ENCODE measurements around the gene LCE3C.

DNA sequence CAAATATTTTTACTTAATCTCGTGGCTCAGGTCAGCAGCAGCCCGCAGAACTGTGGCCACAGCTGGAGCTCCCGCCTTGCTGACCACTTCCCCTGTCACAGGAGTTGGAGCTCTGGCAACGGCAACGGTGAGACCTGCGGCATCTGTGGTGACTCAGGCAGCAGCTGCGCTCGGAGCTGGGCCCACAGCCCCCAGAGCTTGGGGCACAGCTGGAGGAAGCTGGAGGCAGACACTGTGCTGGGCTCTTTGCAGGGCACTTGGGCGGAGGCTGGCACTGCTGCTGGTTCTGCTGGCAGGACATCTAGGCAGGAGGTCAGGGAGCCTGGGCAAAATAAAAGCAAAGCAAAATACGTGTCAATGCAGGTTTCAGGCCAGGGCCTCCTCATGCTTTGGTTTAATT, 22.8 kb downstream of the LCE3C start, which contains the start of gene LCE3A:
- TF ChIP-seq, protein P1, sequence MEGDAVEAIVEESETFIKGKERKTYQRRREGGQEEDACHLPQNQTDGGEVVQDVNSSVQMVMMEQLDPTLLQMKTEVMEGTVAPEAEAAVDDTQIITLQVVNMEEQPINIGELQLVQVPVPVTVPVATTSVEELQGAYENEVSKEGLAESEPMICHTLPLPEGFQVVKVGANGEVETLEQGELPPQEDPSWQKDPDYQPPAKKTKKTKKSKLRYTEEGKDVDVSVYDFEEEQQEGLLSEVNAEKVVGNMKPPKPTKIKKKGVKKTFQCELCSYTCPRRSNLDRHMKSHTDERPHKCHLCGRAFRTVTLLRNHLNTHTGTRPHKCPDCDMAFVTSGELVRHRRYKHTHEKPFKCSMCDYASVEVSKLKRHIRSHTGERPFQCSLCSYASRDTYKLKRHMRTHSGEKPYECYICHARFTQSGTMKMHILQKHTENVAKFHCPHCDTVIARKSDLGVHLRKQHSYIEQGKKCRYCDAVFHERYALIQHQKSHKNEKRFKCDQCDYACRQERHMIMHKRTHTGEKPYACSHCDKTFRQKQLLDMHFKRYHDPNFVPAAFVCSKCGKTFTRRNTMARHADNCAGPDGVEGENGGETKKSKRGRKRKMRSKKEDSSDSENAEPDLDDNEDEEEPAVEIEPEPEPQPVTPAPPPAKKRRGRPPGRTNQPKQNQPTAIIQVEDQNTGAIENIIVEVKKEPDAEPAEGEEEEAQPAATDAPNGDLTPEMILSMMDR (IDR thresholded peaks at IDR 0.05) = no peak
- TF ChIP-seq POLR2AphosphoS5 (IDR thresholded peaks at IDR 0.05; ENCODE audit: low read depth, low read length) (no peak), REST (IDR thresholded peaks at IDR 0.05; ENCODE audit: low read depth, low read length) (no peak), GABPA (IDR thresholded peaks at IDR 0.05; ENCODE audit: low read depth) (no peak), YY1 (IDR thresholded peaks at IDR 0.05; ENCODE audit: low read depth) (no peak), EP300 (IDR thresholded peaks at IDR 0.05; ENCODE audit: borderline replicate concordance in 1 of 2, low read depth in 1 of 2, low read length in 1 of 2) (no peak), TAF1 (IDR thresholded peaks at IDR 0.05; ENCODE audit: borderline replicate concordance, low read depth, low read length) (no peak), USF2 (IDR thresholded peaks at IDR 0.05; ENCODE audit: borderline replicate concordance, low read depth, low read length) (no peak), RFX5 (IDR thresholded peaks at IDR 0.05; ENCODE audit: low read length) (no peak), MAX (IDR thresholded peaks at IDR 0.05; ENCODE audit: low read depth) (no peak), JUND (IDR thresholded peaks at IDR 0.05) (no peak), EZH2phosphoT487 (IDR thresholded peaks at IDR 0.05; ENCODE audit: borderline replicate concordance, low read depth) (no peak)
- TF ChIP-seq, protein P2, sequence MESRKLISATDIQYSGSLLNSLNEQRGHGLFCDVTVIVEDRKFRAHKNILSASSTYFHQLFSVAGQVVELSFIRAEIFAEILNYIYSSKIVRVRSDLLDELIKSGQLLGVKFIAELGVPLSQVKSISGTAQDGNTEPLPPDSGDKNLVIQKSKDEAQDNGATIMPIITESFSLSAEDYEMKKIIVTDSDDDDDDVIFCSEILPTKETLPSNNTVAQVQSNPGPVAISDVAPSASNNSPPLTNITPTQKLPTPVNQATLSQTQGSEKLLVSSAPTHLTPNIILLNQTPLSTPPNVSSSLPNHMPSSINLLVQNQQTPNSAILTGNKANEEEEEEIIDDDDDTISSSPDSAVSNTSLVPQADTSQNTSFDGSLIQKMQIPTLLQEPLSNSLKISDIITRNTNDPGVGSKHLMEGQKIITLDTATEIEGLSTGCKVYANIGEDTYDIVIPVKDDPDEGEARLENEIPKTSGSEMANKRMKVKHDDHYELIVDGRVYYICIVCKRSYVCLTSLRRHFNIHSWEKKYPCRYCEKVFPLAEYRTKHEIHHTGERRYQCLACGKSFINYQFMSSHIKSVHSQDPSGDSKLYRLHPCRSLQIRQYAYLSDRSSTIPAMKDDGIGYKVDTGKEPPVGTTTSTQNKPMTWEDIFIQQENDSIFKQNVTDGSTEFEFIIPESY (IDR thresholded peaks at IDR 0.05; ENCODE audit: borderline replicate concordance, low read depth) = no peak
